HEK293 (cell line): ENCODE data around the gene SH2B3.

ENCODE experiments used
- BCL6B ChIP-seq: fragments of 450-650 bp; formaldehyde crosslinking; IDR thresholded peaks from 2 replicates; pipeline ENCODE4 v1.5.1; 2017; ENCODE audit warnings: missing biosample characterization, missing genetic modification characterization
- HIC1 ChIP-seq: fragments of 450-650 bp; formaldehyde crosslinking; IDR thresholded peaks from 2 replicates; pipeline ENCODE4 v1.5.1; 2016; ENCODE audit warnings: missing biosample characterization, missing genetic modification characterization
- IKZF3 ChIP-seq: fragments of 450-650 bp; IDR thresholded peaks from 2 replicates; pipeline ENCODE4 v1.5.0; 2018; ENCODE audit warnings: missing biosample characterization, mild to moderate bottlenecking, missing genetic modification characterization, moderate library complexity
- KLF17 ChIP-seq: fragments of 450-650 bp; formaldehyde crosslinking; IDR thresholded peaks from 2 replicates; pipeline ENCODE4 v1.5.1; 2016; ENCODE audit warnings: missing biosample characterization, missing genetic modification characterization
- KLF8 ChIP-seq: fragments of 450-650 bp; formaldehyde crosslinking; IDR thresholded peaks from 2 replicates; pipeline ENCODE4 v1.5.1; 2016; ENCODE audit warnings: missing biosample characterization, missing genetic modification characterization
- PRDM1 ChIP-seq: fragments of 450-650 bp; formaldehyde crosslinking; IDR thresholded peaks from 2 replicates; pipeline ENCODE4; 2016; ENCODE audit warnings: missing biosample characterization, missing genetic modification characterization
- PRDM4 ChIP-seq: fragments of 450-650 bp; formaldehyde crosslinking; IDR thresholded peaks from 2 replicates; pipeline ENCODE4 v1.5.1; 2017; ENCODE audit warnings: missing biosample characterization, missing genetic modification characterization
- PRDM6 ChIP-seq: fragments of 450-650 bp; formaldehyde crosslinking; IDR thresholded peaks from 2 replicates; pipeline ENCODE4 v1.5.1; 2017; ENCODE audit warnings: missing biosample characterization, missing genetic modification characterization
- SETDB1 ChIP-seq: IDR thresholded peaks from one replicate; pipeline ENCODE4 v1.6.1; 2017; ENCODE audit warnings: mild to moderate bottlenecking, low read length, moderate library complexity, mixed read lengths; ENCODE audit not compliant: insufficient read length
- ZBTB11 ChIP-seq: fragments of 450-650 bp; formaldehyde crosslinking; conservative IDR thresholded peaks from 2 replicates; pipeline ENCODE4 v1.5.1; 2016; ENCODE audit warnings: low read depth, missing biosample characterization, missing genetic modification characterization
- ZBTB21 ChIP-seq: fragments of 450-650 bp; formaldehyde crosslinking; IDR thresholded peaks from 2 replicates; pipeline ENCODE4 v1.5.1; 2017; ENCODE audit warnings: missing biosample characterization, missing genetic modification characterization
- ZNF148 ChIP-seq: fragments of 450-650 bp; formaldehyde crosslinking; IDR thresholded peaks from 2 replicates; pipeline ENCODE4 v1.5.0; 2017; ENCODE audit warnings: missing biosample characterization, missing genetic modification characterization, borderline replicate concordance
- ZNF221 ChIP-seq: fragments of 450-650 bp; formaldehyde crosslinking; IDR thresholded peaks from 2 replicates; pipeline ENCODE4 v1.5.1; 2017; ENCODE audit warnings: missing biosample characterization, missing genetic modification characterization, borderline replicate concordance
- ZNF266 ChIP-seq: fragments of 450-650 bp; formaldehyde crosslinking; IDR thresholded peaks from 2 replicates; pipeline ENCODE4 v1.5.1; 2016; ENCODE audit warnings: missing biosample characterization, missing genetic modification characterization, low read depth
- ZNF37A ChIP-seq: fragments of 450-650 bp; IDR thresholded peaks from 2 replicates; pipeline ENCODE4 v1.5.1; 2018; ENCODE audit warnings: missing biosample characterization, missing genetic modification characterization
- ZNF423 ChIP-seq: fragments of 450-650 bp; formaldehyde crosslinking; IDR thresholded peaks from 2 replicates; pipeline ENCODE4 v1.5.1; 2016; ENCODE audit warnings: missing biosample characterization, missing genetic modification characterization
- ZNF426 ChIP-seq: fragments of 450-650 bp; formaldehyde crosslinking; IDR thresholded peaks from 2 replicates; pipeline ENCODE4 v1.5.1; 2017; ENCODE audit warnings: missing biosample characterization, missing genetic modification characterization, mild to moderate bottlenecking, inconsistent platforms, moderate library complexity
- ZNF529 ChIP-seq: fragments of 450-650 bp; formaldehyde crosslinking; IDR thresholded peaks from 2 replicates; pipeline ENCODE4 v1.5.1; 2017; ENCODE audit warnings: missing genetic modification characterization, missing biosample characterization; ENCODE audit not compliant: insufficient replicate concordance
- ZNF560 ChIP-seq: fragments of 450-650 bp; formaldehyde crosslinking; IDR thresholded peaks from 2 replicates; pipeline ENCODE4 v1.5.1; 2017; ENCODE audit warnings: missing biosample characterization, missing genetic modification characterization, borderline replicate concordance
- ZNF580 ChIP-seq: fragments of 450-650 bp; formaldehyde crosslinking; IDR thresholded peaks from 2 replicates; pipeline ENCODE4 v1.5.1; 2016; ENCODE audit warnings: missing biosample characterization, missing genetic modification characterization
- ZNF677 ChIP-seq: fragments of 450-650 bp; IDR thresholded peaks from 2 replicates; pipeline ENCODE4 v1.5.0; 2018; ENCODE audit warnings: missing biosample characterization, mild to moderate bottlenecking, missing genetic modification characterization, moderate library complexity
- ZSCAN30 ChIP-seq: fragments of 450-650 bp; IDR thresholded peaks from 2 replicates; pipeline ENCODE4 v1.5.1; 2018; ENCODE audit warnings: missing biosample characterization, mild to moderate bottlenecking, missing genetic modification characterization, moderate library complexity

SH2B3 gene

GRCh38 chr12:111405149-111405858 lies 419 bp upstream of the SH2B3 start (continued):
- TF ChIP-seq BCL6B (no peak), ZNF148 (tag by site-specific recombination) (no peak), PRDM6 (no peak), ZNF266 (tag by site-specific recombination) (no peak), IKZF3 (tag by site-specific recombination) (0 out of 2 replicates have a peak, but pooled peaks have one; percentile 39), ZNF423 (tag by site-specific recombination) (peak; percentile 86), SETDB1 (no peak), ZBTB21 (tag by site-specific recombination) (peak; percentile 47), ZNF37A (tag by site-specific recombination) (no peak), ZNF677 (tag by site-specific recombination) (no peak), ZNF560 (tag by site-specific recombination) (no peak), ZNF221 (tag by site-specific recombination) (no peak), KLF8 (peak; percentile 98), ZNF426 (tag by site-specific recombination) (no peak), ZNF529 (tag by site-specific recombination) (no peak), ZBTB11 (no peak), ZNF580 (no peak), PRDM1 (no peak), ZSCAN30 (tag by site-specific recombination) (peak; percentile 74; the same call in 1 of the 2 replicates), HIC1 (peak; percentile 93), KLF17 (peak; percentile 95), PRDM4 (peak; percentile 74)
